ENCODE data around the gene USP13.

The USP13 gene

GRCh38 chr3:179694731-179695130 lies 41.9 kb downstream of the USP13 start:
- DNase-seq (ENCODE audit: low read depth in 4 of 4, low spot score in 1 of 4): no peak

GRCh38 chr3:179695672-179696313 lies 43.0 kb downstream of the USP13 start:
- DNase-seq (ENCODE audit: low read depth in 4 of 4, low spot score in 1 of 4): no peak

GRCh38 chr3:179697736-179698332 lies 45.0 kb downstream of the USP13 start:
- DNase-seq (ENCODE audit: low read depth in 4 of 4, low spot score in 1 of 4): no peak

GRCh38 chr3:179700716-179701115 lies 47.9 kb downstream of the USP13 start:
- DNase-seq (ENCODE audit: low read depth in 4 of 4, low spot score in 1 of 4): no peak

GRCh38 chr3:179701176-179701827 lies 48.5 kb downstream of the USP13 start:
- DNase-seq (ENCODE audit: low read depth in 4 of 4, low spot score in 1 of 4): no peak

GRCh38 chr3:179702271-179702947 lies 49.6 kb downstream of the USP13 start:
- no peak for DNase-seq (ENCODE audit: low read depth in 4 of 4, low spot score in 1 of 4)

GRCh38 chr3:179703816-179704215 lies 51.0 kb downstream of the USP13 start:
- DNase-seq (ENCODE audit: low read depth in 4 of 4, low spot score in 1 of 4): no peak

- no peak for DNase-seq (ENCODE audit: low read depth in 4 of 4, low spot score in 1 of 4)
Observed at GRCh38 chr3:179706233-179706632, 53.4 kb downstream of the USP13 start.

GRCh38 chr3:179710079-179710478 lies 57.2 kb downstream of the USP13 start:
- DNase-seq (ENCODE audit: low read depth in 4 of 4, low spot score in 1 of 4): no peak

- DNase-seq (ENCODE audit: low read depth in 4 of 4, low spot score in 1 of 4): no peak
Observed at GRCh38 chr3:179713643-179714090, 60.8 kb downstream of the USP13 start.

GRCh38 chr3:179715582-179715981 lies 62.7 kb downstream of the USP13 start:
- no peak for DNase-seq (ENCODE audit: low read depth in 4 of 4, low spot score in 1 of 4)

- DNase-seq (ENCODE audit: low read depth in 4 of 4, low spot score in 1 of 4): no peak
Observed at GRCh38 chr3:179716226-179716625, 63.4 kb downstream of the USP13 start.

GRCh38 chr3:179716811-179717210 lies 64.0 kb downstream of the USP13 start:
- DNase-seq (ENCODE audit: low read depth in 4 of 4, low spot score in 1 of 4): no peak

GRCh38 chr3:179717219-179717618 lies 64.4 kb downstream of the USP13 start:
- DNase-seq (ENCODE audit: low read depth in 4 of 4, low spot score in 1 of 4): no peak

GRCh38 chr3:179719048-179719734 lies 66.4 kb downstream of the USP13 start:
- DNase-seq (ENCODE audit: low read depth in 4 of 4, low spot score in 1 of 4): no peak

- no peak for DNase-seq (ENCODE audit: low read depth in 4 of 4, low spot score in 1 of 4)
Observed at GRCh38 chr3:179720196-179720595, 67.4 kb downstream of the USP13 start.

GRCh38 chr3:179723617-179724016 lies 70.8 kb downstream of the USP13 start:
- no peak for DNase-seq (ENCODE audit: low read depth in 4 of 4, low spot score in 1 of 4)

- DNase-seq (ENCODE audit: low read depth in 4 of 4, low spot score in 1 of 4): no peak
Observed at GRCh38 chr3:179726075-179726699, 73.3 kb downstream of the USP13 start.

GRCh38 chr3:179729086-179729485 lies 76.2 kb downstream of the USP13 start:
- DNase-seq (ENCODE audit: low read depth in 4 of 4, low spot score in 1 of 4): no peak

GRCh38 chr3:179729981-179730380 lies 77.1 kb downstream of the USP13 start:
- DNase-seq (ENCODE audit: low read depth in 4 of 4, low spot score in 1 of 4): no peak

GRCh38 chr3:179730506-179730905 lies 77.7 kb downstream of the USP13 start:
- DNase-seq (ENCODE audit: low read depth in 4 of 4, low spot score in 1 of 4): no peak

All from stimulated activated CD4-positive, alpha-beta T cell treated with anti-CD3 and anti-CD28 coated beads, Interleukin-1b, Interleukin-23, amount 100 ng/mL, for 24 hours (primary cell).